HG02571 (cell line): ENCODE results near the gene COX6A2.

Experiments used
- ATAC-seq: cut with Tn5 transposase; IDR thresholded peaks from one replicate; pipeline ENCODE4 v1.9.1; 2021; ENCODE audit warnings: mild to moderate bottlenecking, moderate library complexity; ENCODE audit not compliant: unreplicated experiment

The COX6A2 gene

GRCh38 chr16:31411024-31411844 is 16.9 kb downstream of the COX6A2 start:
- no peak for ATAC-seq

DNA sequence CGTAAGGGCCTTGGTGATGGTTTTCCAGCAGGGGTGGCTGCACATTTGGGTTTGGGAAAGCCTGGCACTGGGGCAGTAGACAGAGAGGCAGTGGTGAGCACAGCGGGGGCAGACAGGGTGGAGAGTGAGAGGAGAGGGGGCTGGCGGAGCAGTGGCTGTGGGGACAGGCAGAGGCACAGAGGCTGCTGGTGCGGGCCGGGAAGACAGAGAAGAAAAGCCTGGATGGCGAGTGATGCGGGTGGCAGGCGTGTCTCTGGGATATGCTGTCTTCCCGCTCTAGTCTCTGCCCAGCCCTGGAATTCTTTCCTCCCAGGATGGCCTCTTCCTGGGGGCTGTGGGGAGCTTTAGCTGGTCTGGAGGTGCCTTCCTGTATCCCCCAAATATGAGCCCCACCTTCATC is 18.1 kb downstream of the COX6A2 start:
- no peak for ATAC-seq

DNA sequence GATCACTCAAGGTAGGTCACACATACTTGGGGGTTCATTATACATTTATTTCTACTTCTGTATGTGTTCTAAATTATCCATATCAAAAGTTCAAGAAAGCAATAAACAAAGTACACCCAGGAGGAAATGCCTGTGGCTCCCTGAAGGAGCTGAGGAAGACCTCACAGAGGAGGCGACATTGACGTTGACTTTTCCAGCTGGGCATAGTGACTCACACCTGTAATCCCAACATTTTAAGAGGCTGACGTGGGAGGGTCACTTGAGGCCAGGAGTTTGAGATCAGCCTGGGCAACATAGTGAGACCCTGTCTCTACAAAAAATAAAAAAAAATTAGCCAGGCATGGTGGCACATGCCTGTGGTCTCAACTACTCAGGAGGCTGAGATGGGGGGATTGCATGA is 18.7 kb downstream of the COX6A2 start:
- no peak for ATAC-seq

DNA sequence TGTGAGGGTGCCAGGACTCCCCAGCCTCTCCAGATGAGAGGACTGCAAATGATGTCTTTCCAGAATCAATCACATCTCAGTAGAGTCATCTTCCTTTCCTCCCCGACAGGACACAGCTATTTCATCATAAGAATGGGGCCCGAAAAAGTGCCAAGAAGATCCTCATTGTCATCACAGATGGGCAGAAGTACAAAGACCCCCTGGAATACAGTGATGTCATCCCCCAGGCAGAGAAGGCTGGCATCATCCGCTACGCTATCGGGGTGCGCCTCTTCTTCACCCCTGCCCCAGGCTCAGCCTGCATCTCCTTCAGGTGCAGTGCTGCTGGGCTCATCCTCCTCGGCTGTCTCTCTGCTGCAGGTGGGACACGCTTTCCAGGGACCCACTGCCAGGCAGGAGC is 20.8 kb downstream of the COX6A2 start:
- no peak for ATAC-seq

DNA sequence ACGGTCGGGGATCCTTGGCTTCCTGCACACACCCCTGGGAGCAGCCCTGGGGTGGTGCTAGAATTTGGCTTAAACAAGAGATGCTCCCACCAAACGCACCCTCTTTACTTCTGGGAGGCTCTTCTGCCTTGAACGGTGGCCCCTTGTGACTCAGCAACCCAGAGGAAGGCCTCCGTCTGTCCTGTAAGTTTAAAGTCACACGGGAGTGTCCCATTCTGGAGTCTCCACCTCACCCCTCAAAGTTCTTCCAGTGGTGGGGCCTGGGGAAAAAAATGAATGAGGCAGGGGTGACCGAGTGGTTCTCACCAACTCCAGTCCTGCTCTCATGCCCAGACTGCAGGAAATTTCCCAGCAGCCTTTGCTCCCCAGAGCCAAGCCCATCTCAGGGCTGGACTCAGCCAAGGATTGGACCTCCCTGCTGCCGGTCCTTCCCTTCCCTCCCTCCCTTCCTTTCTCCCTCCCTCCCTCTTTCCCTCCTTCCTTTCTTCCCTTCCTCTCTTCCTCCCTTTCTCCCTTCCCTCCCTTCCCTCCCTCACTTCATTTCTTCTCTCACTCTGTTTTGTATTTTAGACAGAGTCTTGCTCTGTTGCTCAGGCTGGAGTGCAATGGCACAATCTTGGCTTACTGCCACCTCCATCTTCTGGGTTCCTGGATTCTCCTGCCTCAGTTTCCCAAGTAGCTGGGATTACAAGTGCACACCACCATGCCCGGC is 23.7 kb downstream of the COX6A2 start:
- no peak for ATAC-seq

DNA sequence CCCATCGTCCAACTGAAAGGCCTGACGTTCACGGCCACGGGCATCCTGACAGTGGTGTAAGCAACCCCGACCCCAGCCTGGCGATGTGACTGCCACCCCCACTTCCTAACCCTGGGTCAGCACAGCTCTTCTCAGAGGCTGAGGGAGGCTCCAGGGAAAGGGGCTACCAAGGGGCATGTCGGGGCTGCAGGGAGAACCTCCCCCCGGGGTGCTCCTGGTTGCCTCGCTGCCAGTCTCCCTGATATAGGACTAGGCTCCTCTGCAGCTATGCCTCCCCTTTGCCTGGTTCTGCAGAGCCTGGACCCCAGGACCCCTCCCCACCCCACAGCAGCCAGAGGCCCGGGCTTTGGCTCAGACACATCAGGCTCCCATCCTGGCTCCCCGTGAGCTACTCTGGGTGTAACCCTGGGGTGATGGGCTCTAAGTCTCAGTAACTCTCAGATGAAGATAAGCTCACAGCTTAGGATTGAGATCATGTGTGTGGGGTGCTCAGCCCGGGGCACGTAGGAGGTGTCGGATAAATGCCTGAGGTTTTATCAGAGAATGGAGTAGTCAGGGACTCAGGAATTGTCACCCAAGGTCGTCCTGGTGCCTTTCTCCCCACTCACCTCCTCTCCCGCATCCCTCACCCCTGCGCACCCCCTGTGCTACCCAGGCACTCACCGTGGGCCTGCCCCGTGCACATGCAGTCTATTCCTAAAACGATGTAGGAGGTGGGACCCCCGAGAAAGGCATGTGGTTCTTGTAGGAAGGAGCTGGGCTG is 24.4 kb downstream of the COX6A2 start:
- no peak for ATAC-seq

GRCh38 chr16:31402687-31403086 is 25.5 kb downstream of the COX6A2 start:
- ATAC-seq, result no peak

DNA sequence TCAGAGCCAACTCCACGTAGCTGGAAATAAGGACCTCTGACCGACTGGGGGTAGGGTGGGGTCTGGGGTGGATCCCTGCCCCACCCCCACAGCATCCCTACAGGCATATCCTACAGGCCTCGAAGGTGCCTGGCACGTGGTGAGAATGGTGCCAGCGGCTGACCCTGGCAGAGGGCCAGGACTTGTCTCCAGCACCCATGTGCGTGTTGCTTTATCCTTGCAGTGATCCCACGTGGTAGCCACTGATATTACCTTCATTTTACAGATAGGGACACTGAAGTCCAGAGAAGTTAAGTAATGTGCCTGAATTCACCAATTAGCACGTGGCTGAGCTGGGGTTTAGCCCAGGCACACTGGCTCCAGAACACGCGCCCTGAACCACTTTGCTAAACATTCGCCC is 26.7 kb downstream of the COX6A2 start:
- no peak for ATAC-seq

GRCh38 chr16:31400191-31400590 is 28.0 kb downstream of the COX6A2 start:
- no peak for ATAC-seq

- ATAC-seq, result no peak
These were observed 30.5 kb downstream of the COX6A2 start for GRCh38 chr16:31397701-31398100.

- no peak for ATAC-seq
These were observed 31.0 kb downstream of the COX6A2 start for GRCh38 chr16:31397096-31397660.

DNA sequence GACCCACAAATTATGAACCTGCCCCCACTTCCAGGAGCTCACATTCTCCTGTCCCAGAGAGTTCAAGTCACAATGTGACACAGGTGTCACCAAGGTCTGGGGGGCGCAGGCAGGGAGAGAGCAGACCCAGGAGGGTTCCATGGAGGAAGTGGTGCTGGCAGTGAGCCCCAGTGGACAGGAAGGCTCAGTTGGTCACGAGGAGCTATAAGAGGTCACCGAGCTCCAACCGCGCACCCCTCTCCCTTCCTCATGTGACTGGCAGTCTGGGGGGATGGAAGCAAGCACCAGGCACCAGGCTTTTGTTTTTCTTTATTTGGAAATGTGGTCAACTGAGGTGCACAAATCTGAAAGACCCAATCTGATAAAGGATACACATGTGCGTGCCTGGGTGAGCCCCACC is 32.5 kb downstream of the COX6A2 start:
- ATAC-seq, result no peak

- ATAC-seq, result no peak
These were observed 35.1 kb downstream of the COX6A2 start, which contains the start of gene ITGAD for GRCh38 chr16:31393056-31393455. ITGAD (plus strand) TSS chr16:31393335; CDS start chr16:31393361, 26 bp downstream.

GRCh38 chr16:31390504-31391041 is 37.6 kb downstream of the COX6A2 start:
- no peak for ATAC-seq

DNA sequence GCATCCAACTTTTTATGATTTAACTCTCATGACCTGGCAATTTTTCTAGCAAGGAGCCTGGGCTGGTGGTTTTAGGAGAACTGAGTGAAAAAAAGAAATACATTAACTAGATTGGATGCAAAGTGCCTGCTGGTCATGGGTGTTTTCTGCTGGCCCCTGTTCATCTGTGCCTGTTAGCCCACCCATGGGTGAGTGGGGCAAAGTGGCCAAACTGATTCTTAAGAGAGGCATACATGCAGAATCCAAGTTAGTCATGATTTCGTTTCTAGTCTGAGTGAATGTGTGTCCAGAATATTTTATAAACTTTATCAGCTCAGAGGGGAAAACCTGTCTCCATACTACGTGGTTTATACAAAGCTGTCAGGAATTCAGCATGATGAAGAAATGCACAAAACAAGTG is 39.6 kb downstream of the COX6A2 start:
- no peak for ATAC-seq

DNA sequence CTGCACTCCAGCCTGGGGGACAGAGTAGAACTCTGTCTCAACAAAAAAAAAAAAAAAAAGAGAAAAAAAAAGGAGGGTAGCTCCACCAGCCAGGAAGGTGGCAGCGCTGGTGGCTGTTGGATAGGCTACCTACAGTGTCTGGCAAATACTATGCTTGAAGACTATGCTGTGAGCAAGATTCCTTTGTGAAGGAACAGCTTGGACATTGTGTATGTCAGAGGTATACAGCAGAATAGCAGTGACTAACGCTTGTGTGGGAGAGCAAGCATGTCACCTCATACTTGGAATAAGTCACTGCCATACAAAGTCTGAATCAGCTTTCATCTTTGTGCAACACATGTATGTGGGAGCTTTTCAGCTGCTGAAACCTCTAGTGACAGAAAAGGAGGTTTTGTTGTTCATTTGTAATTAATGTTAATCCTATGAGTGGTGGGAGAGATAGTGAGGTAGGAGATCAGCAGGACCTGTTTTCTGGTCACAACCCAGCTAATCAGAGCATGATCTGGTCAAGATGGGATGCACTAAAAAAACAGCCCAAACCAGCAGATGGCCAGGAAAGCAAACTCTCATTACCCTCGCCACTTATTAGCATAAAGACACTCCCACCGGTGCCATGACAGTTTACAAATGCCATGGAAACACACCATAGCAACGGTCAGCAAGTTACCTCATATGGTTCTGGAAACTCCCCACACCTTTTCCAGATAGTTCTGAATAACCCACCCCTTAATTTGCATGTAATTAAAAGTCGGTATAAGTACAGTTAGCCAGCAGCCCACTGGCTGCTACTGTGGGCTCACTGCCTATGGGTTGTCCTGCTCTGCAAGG is 41.8 kb downstream of the COX6A2 start:
- no peak for ATAC-seq

- no peak for ATAC-seq
These were observed 42.5 kb downstream of the COX6A2 start for GRCh38 chr16:31385680-31386079.

GRCh38 chr16:31382485-31383161 is 45.5 kb downstream of the COX6A2 start:
- ATAC-seq, result no peak

GRCh38 chr16:31380201-31380600 is 48.0 kb downstream of the COX6A2 start:
- ATAC-seq, result no peak
